GM12878 (cell line): Measurements from ENCODE around the gene PGC. TPM values are rescaled to one million over a fixed set of nuclear protein-coding genes. Genes with fewer than 3 reads are reported as not detected.

Experiments used
- ATAC-seq: fragments of 200-7000 bp; cut with Tn5 transposase; 3 replicates; pipeline ENCODE4 v1.9.1; 2020; ENCODE audit warnings: mild to moderate bottlenecking, moderate library complexity
- BruUV-seq: library from RNA; stranded (reverse); fragments of 400-500 nt; replicated peaks from 2 replicates; lab custom pipeline; 2021; lab: Mats Ljungman, UMichigan
- CTCF ChIA-PET: fragments of 300-600 bp; sonication (Branson Sonifier 250); formaldehyde crosslinking; extraction: SDS; loops from one replicate; lab custom pipeline; 2021; ENCODE audit warnings: inconsistent platforms; lab: Yijun Ruan, JAX
- POLR2A ChIA-PET: fragments of 350-600 bp; formaldehyde crosslinking; extraction: SDS; loops from one replicate; lab custom pipeline; 2021; ENCODE audit warnings: inconsistent platforms; lab: Charles Lee
- RAD21 ChIA-PET: fragments of 300-600 bp; sonication (Branson Sonifier 250); formaldehyde crosslinking; loops from one replicate; lab custom pipeline; 2023; ENCODE audit warnings: antibody characterized with exemption; ENCODE audit not compliant: unreplicated experiment; lab: Charles Lee
- SMC1A ChIA-PET: fragments of 300-600 bp; sonication (Branson Sonifier 250); formaldehyde crosslinking; loops from one replicate; lab custom pipeline; 2023; ENCODE audit not compliant: unreplicated experiment, uncharacterized antibody; lab: Charles Lee
- DNase-seq: peaks from one replicate; pipeline ENCODE4 v3.0.0-alpha.2; 2011; ENCODE audit warnings: low read depth, low spot score
- FAIRE-seq: peaks from 3 replicates; lab custom pipeline; 2011; peaks lifted over from hg19 to GRCh38; lab: Jason Lieb, UNC
- H2AFZ ChIP-seq: 2 replicates; pipeline ENCODE4 v1.6.0; 2011; ENCODE audit warnings: low read depth, low read length, control low read depth; ENCODE audit not compliant: control insufficient read depth
- H3K27ac ChIP-seq: 2 replicates; pipeline ENCODE4 v1.5.1; 2011; ENCODE audit warnings: control low read depth; ENCODE audit not compliant: control insufficient read depth, insufficient read depth
- H3K27me3 ChIP-seq, 2 experiments: replicated peaks in 1 of 2; 2 replicates each; pipeline versions ENCODE4 v1.6.0 to v1.6.1; 2011; ENCODE audit warnings: low read length in 1 of 2; ENCODE audit not compliant: control insufficient read depth in 2 of 2, insufficient read depth in 2 of 2
- H3K36me3 ChIP-seq, 2 experiments: 2 replicates each; pipeline ENCODE4 v1.5.1; 2011; ENCODE audit warnings: low read length in 1 of 2; ENCODE audit not compliant: control insufficient read depth in 2 of 2, insufficient read depth in 2 of 2
- H3K4me1 ChIP-seq: 2 replicates; pipeline ENCODE4 v1.6.1; 2011; ENCODE audit warnings: mild to moderate bottlenecking, low read length, moderate library complexity, mixed read lengths; ENCODE audit not compliant: control insufficient read depth, insufficient read depth
- H3K4me2 ChIP-seq: 2 replicates; pipeline ENCODE4 v1.6.0; 2011; ENCODE audit warnings: control low read depth; ENCODE audit not compliant: control insufficient read depth, insufficient read depth
- H3K4me3 ChIP-seq: fragments of 200-600 bp; sonication (generic); 2 replicates; pipeline ENCODE4 v1.5.1; 2016
- H3K79me2 ChIP-seq: 2 replicates; pipeline ENCODE4 v1.6.0; 2011; ENCODE audit warnings: low read length; ENCODE audit not compliant: control insufficient read depth, insufficient read depth
- H3K9ac ChIP-seq: 2 replicates; pipeline ENCODE4 v1.8.0; 2011; ENCODE audit warnings: low read length, control low read depth, mixed read lengths; ENCODE audit not compliant: control insufficient read depth, insufficient read depth
- H3K9me3 ChIP-seq: replicated peaks from 3 replicates; pipeline ENCODE4 v1.5.1; 2011; ENCODE audit warnings: mild to moderate bottlenecking, low read length; ENCODE audit not compliant: control insufficient read depth, insufficient read depth
- H4K20me1 ChIP-seq: 2 replicates; pipeline ENCODE4 v1.6.0; 2011; ENCODE audit not compliant: control insufficient read depth, insufficient read depth
- EGR1 ChIP-seq, 2 experiments: IDR thresholded peaks; 1 replicate in 1 of 2; 2 replicates in 1 of 2; pipeline ENCODE4 v1.6.1; 2011 to 2012; ENCODE audit warnings: low read depth in 2 of 2, low read length in 2 of 2, borderline replicate concordance in 1 of 2, mild to moderate bottlenecking in 1 of 2, moderate library complexity in 1 of 2
- SRF ChIP-seq, 2 experiments: IDR thresholded peaks; 2 replicates each; pipeline ENCODE4 v1.6.1; 2011; ENCODE audit warnings: low read depth in 2 of 2, low read length in 2 of 2, mild to moderate bottlenecking in 1 of 2, moderate library complexity in 1 of 2
- ZNF274 ChIP-seq: IDR thresholded peaks from one replicate; pipeline ENCODE4 v1.8.0; 2011; ENCODE audit not compliant: insufficient read length, insufficient read depth
- WGBS: methylation state at CpG from one replicate; pipeline ENCODE4 v1.1.6; 2016; ENCODE audit warnings: low lambda C conversion rate; ENCODE audit not compliant: insufficient replicate concordance, insufficient coverage; ENCODE audit errors: missing lambda C conversion rate; 5-methylcytosine and 5-hydroxymethylcytosine counted together
- in situ Hi-C: fragments of 300-500 bp; cut with MboI; formaldehyde crosslinking; loops from 9 replicates; pipeline ENCODE4 v1.14.3; 2018; ENCODE audit warnings: mixed read lengths
- intact Hi-C: fragments of 100-400 bp; cut with micrococcal nuclease; formaldehyde crosslinking; loops from one replicate; pipeline ENCODE4 v1.14.2; 2022; ENCODE audit not compliant: unreplicated experiment
- polyA plus RNA-seq, 11 experiments: library from polyadenylated mRNA; depleted of rRNA in 4 of 11; unstranded in 6 of 11; stranded (reverse) in 5 of 11; fragments of >200 nt; fragmentation: Nextera tagmentation in 4 of 11; fragmentation: Illumina TruSeq in 1 of 11; extraction: Ambion mirVana in 4 of 11; extraction: Trizol in 1 of 11; gene quantifications; 1 replicate in 1 of 11; 2 replicates in 10 of 11; pipeline versions ENCODE4 v1.2.1 to v1.2.3, GENCODE V29; 2011 to 2016; ENCODE audit warnings: inconsistent platforms in 2 of 11, missing spikeins in 2 of 11, low read depth in 1 of 11
- total RNA-seq, 4 experiments: library from RNA; depleted of rRNA in 3 of 4; stranded (reverse); fragments of >200 nt in 3 of 4; fragmentation: Illumina TruSeq in 1 of 4; extraction: Trizol in 1 of 4; gene quantifications; 2 replicates each; pipeline versions ENCODE4 v1.2.1 to v1.2.3, GENCODE V29; 2013 to 2021
- TF ChIP-seq, protein P1 (sequence below): fragments of 150-350 bp; IDR thresholded peaks from 2 replicates; pipeline ENCODE4 v1.6.1; 2016; ENCODE audit warnings: low read depth, low read length
- TF ChIP-seq, protein P2 (sequence below): IDR thresholded peaks from 2 replicates; pipeline ENCODE4 v1.6.1; 2012; ENCODE audit warnings: improper control_type of control experiment, low read depth, low read length; ENCODE audit not compliant: insufficient replicate concordance

PGC gene
- total and polyA plus RNA-seq, 10 of the 15 experiments (the other 5 are each of a cell fraction or from before 2014, with no cell fraction given): 0.26 TPM; not detected in 9

DNA sequence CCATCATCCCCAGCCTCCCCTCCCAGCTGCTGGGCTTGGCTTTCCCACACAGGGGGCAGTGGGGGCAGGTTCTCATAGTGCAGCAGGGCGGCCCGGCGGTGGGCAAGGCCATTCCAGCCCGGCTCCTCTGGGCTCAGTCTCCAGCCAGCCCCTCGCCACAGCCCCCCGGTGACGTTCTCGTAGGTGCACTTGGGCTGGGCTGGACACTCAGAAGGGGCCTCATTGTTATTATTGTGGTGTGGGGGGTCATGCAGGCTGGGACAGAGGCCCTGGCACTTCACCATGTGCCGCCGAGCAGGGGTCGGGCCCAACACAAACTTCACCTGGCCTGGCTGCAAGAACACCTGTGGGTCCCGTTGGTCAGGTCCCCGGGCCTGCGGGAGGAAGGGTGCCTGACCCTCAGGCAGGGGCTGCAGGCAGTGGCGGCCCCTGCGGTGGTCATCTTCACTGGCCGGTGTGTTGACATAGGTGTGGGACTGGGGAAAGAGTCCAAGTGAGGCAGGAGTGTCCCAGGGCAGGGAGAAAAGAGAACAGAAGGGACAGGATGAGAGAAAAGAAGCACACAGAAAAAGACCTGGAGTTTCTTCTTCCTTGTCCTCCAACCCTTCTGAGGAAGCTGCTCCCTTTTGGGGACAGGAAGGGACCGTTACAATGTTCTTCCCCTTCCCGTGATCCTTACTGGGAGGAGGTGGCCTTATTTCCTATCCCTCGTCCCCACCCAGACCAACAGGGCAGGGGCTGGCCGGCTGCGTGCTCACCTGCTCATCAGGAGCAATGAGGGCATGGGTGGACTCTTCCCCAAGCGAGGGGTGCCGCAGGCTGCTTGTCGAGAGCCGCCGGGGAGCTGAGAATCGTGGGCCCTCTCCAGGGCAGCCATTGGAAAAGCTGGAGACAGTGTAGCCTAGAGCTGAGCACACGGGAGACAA lies 24.1 kb upstream of the PGC start:
- ChIA-PET SMC1A (no interaction called here), POLR2A (no interaction called here), CTCF (interaction anchor here (1.1 to 1.2 kb wide), 3 partner anchors 15 to 88 kb away, joined by 3 to 4 read pairs (median 3); no protein-coding TSS in a partner anchor), RAD21 (no interaction called here)
- Histone ChIP-seq H3K27me3 (no peaks in the 10 kb centered on the region), H2AFZ (no peak overlapping the region), H3K4me3 (no peak overlapping the region), H3K4me2 (no peak overlapping the region), H3K79me2 (no peaks in the 10 kb centered on the region), H3K27ac (no peak overlapping the region), H3K9me3 (no peaks in the 10 kb centered on the region), H3K4me1 (peaks cover 9% of the 10 kb centered on the region), H4K20me1 (no peaks in the 10 kb centered on the region), H3K9ac (no peak overlapping the region), H3K36me3 (peaks cover 1 to 8% of the 10 kb centered on the region in 2 experiments; a peak in 2 of 4 replicates)
- WGBS: 81% methylated on average over 28 of the region's 29 CpGs
- intact Hi-C loops (no loop called here), in situ Hi-C loops (no loop called here)
- BruUV-seq: no TSS peak
- DNase-seq (no peak), FAIRE-seq (no peak), ATAC-seq (no peak)
- TF ChIP-seq SRF (IDR thresholded peaks at IDR 0.05; ENCODE audit: low read depth in 2 of 2, low read length in 2 of 2) (no peak), ZNF274 (no peak), EGR1 (IDR thresholded peaks at IDR 0.05; ENCODE audit: borderline replicate concordance in 1 of 2, low read depth in 2 of 2, low read length in 2 of 2) (no peak)
- TF ChIP-seq, protein P1, sequence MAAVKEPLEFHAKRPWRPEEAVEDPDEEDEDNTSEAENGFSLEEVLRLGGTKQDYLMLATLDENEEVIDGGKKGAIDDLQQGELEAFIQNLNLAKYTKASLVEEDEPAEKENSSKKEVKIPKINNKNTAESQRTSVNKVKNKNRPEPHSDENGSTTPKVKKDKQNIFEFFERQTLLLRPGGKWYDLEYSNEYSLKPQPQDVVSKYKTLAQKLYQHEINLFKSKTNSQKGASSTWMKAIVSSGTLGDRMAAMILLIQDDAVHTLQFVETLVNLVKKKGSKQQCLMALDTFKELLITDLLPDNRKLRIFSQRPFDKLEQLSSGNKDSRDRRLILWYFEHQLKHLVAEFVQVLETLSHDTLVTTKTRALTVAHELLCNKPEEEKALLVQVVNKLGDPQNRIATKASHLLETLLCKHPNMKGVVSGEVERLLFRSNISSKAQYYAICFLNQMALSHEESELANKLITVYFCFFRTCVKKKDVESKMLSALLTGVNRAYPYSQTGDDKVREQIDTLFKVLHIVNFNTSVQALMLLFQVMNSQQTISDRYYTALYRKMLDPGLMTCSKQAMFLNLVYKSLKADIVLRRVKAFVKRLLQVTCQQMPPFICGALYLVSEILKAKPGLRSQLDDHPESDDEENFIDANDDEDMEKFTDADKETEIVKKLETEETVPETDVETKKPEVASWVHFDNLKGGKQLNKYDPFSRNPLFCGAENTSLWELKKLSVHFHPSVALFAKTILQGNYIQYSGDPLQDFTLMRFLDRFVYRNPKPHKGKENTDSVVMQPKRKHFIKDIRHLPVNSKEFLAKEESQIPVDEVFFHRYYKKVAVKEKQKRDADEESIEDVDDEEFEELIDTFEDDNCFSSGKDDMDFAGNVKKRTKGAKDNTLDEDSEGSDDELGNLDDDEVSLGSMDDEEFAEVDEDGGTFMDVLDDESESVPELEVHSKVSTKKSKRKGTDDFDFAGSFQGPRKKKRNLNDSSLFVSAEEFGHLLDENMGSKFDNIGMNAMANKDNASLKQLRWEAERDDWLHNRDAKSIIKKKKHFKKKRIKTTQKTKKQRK: no peak
- TF ChIP-seq, protein P2, sequence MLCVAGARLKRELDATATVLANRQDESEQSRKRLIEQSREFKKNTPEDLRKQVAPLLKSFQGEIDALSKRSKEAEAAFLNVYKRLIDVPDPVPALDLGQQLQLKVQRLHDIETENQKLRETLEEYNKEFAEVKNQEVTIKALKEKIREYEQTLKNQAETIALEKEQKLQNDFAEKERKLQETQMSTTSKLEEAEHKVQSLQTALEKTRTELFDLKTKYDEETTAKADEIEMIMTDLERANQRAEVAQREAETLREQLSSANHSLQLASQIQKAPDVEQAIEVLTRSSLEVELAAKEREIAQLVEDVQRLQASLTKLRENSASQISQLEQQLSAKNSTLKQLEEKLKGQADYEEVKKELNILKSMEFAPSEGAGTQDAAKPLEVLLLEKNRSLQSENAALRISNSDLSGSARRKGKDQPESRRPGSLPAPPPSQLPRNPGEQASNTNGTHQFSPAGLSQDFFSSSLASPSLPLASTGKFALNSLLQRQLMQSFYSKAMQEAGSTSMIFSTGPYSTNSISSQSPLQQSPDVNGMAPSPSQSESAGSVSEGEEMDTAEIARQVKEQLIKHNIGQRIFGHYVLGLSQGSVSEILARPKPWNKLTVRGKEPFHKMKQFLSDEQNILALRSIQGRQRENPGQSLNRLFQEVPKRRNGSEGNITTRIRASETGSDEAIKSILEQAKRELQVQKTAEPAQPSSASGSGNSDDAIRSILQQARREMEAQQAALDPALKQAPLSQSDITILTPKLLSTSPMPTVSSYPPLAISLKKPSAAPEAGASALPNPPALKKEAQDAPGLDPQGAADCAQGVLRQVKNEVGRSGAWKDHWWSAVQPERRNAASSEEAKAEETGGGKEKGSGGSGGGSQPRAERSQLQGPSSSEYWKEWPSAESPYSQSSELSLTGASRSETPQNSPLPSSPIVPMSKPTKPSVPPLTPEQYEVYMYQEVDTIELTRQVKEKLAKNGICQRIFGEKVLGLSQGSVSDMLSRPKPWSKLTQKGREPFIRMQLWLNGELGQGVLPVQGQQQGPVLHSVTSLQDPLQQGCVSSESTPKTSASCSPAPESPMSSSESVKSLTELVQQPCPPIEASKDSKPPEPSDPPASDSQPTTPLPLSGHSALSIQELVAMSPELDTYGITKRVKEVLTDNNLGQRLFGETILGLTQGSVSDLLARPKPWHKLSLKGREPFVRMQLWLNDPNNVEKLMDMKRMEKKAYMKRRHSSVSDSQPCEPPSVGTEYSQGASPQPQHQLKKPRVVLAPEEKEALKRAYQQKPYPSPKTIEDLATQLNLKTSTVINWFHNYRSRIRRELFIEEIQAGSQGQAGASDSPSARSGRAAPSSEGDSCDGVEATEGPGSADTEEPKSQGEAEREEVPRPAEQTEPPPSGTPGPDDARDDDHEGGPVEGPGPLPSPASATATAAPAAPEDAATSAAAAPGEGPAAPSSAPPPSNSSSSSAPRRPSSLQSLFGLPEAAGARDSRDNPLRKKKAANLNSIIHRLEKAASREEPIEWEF: no peak
